Neural progenitor cell (in vitro differentiated cells): Measurements from ENCODE around the gene GABARAP.

ENCODE experiments used
- CTCF ChIP-seq: fragments of 200-600 bp; sonication (generic); IDR thresholded peaks from 2 replicates; pipeline ENCODE4 v1.5.1; 2017; ENCODE audit warnings: antibody characterized with exemption, mild to moderate bottlenecking
- EZH2 ChIP-seq: fragments of 200-600 bp; sonication (generic); IDR thresholded peaks from 2 replicates; pipeline ENCODE4 v1.6.1; 2017; ENCODE audit warnings: antibody characterized with exemption, mild to moderate bottlenecking, moderate library complexity

GRCh38 chr17:7248796-7249195 is 6.5 kb upstream of the GABARAP start:
- TF ChIP-seq EZH2 (no peak), CTCF (no peak)
